Stimulated activated memory B cell treated with anti-CD40 and anti-IgM and Interleukin-4, amounts not matched to agents 10 μg/mL and 1 μg/mL and 100 μg/mL, for 72 hours (primary cell): ENCODE data around the gene TEX29.

Source experiments
- ATAC-seq: fragments of 150-1000 bp; cut with Tn5 transposase; 2 replicates; pipeline ENCODE4 v1.10.0; 2021
- H3K27ac Mint-ChIP-seq: one replicate; pipeline ENCODE4 v1.8.0; 2022; ENCODE audit warnings: mild to moderate bottlenecking, mixed read lengths
- H3K27me3 Mint-ChIP-seq: one replicate; pipeline ENCODE4 v1.8.0; 2022; ENCODE audit warnings: mixed read lengths
- H3K36me3 Mint-ChIP-seq: one replicate; pipeline ENCODE4 v1.8.0; 2022; ENCODE audit warnings: mixed read lengths
- H3K4me1 Mint-ChIP-seq: one replicate; pipeline ENCODE4 v1.8.0; 2022; ENCODE audit warnings: mixed read lengths
- H3K4me3 Mint-ChIP-seq: one replicate; pipeline ENCODE4 v1.8.0; 2022; ENCODE audit warnings: mild to moderate bottlenecking, moderate library complexity, mixed read lengths
- H3K9me3 Mint-ChIP-seq: one replicate; pipeline ENCODE4 v1.8.0; 2022; ENCODE audit warnings: mixed read lengths

Gene TEX29

DNA sequence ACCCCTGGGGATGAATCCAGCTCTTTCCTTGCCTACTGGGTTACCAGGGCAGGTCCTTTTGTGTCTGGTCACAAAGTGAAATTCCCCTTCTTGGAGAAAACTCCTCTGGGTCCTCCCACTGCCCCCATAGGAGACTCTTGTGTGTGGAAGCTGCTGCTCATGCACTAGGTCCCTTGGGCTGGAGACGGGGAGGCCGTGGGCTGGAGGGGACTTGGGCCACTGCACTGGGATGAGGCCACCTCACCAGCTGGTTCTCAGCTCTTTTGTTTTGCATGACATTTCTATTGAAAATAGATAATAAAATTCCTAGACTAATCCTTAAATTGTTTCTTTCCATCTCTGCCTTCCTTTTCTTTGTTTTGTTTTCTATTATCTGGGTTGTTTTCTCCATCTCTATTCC is 62.4 kb downstream of the TEX29 start:
- no peak for ATAC-seq
- no peaks in the 10 kb centered on the region for H3K9me3 Mint-ChIP-seq
- no peak overlapping the region for H3K27ac Mint-ChIP-seq
- peaks cover 60% of the 10 kb centered on the region for H3K27me3 Mint-ChIP-seq
- no peak overlapping the region for H3K4me3 Mint-ChIP-seq
- no peaks in the 10 kb centered on the region for H3K4me1 Mint-ChIP-seq
- no peaks in the 10 kb centered on the region for H3K36me3 Mint-ChIP-seq

DNA sequence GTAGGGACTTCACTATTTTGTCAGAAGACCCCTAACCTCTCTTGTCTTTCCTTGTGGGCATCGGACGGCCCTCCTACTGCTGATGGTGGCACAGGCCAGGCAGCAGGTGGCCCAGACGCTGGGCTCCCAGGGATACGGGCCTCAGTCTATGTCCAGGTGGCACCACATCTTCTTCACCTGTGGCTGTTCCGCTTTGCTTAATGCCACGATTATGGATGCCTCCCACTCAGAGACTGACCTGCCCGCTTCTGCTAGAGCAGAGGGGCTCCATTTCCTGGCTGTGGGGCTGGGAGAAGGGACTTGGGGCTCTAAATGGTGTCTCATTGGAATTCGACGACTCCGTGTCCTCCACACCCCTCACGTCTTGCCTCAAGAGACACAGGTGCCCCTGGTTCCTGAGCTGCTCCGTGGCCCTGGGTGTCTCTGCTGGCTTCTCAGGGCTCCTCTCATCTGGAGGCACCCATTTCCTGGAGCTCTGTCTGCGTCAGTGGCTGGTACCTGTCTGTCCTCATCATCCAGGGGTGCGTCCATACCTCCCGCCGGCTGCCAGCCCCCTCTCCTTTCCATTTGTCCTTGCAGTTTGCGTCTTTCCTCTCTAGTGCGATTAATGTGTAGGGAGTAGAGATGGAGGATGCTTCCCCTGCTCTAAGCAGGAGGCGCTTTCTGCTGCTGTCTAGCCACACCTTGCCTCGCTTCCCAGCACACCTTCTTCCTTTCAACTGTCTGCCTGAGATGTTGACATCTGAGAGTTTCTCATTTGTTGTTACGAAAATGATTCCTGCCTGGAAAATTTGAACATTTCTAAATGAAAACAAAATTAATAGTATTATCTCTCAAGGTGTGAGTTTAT is 63.4 kb downstream of the TEX29 start:
- no peak for ATAC-seq
- Mint-ChIP-seq H3K36me3 (no peaks in the 10 kb centered on the region), H3K4me3 (no peak overlapping the region), H3K4me1 (no peaks in the 10 kb centered on the region), H3K27me3 (peaks cover 70% of the 10 kb centered on the region), H3K9me3 (no peaks in the 10 kb centered on the region), H3K27ac (no peak overlapping the region)

DNA sequence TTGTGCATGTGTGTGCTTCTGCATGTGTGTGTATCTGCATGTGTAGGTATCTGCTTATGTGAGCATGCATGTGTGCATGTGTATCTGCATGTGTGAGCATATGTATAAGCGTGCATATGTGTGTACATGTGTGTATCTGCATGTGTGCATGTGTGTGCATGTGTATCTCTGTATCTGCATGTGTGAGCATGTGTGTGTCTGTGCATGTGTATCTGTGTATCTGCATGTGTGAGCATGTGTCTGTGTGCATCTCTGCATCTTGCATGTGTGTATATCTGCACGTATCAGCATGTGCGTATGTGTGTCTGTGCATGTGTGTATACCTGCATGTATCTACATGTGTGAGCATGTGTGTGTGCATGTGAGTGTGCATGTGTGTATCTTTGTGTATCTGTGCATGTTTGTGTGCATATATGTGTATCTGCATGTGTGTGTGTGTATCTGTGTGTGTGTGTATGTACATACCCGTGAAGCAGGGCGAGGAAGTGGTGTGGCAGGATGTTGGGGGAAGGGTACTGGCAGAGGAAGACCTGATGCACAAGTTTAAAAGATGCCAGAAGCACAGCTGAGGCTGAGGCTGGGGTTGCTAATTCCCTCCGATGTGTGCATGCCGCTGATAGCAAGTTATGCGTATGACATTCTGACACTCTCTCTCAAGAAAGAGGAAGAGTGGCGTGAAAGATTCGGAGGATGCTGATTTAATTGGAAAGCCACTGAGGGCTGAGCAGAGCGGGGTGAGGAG is 64.2 kb downstream of the TEX29 start:
- Mint-ChIP-seq H3K27ac (no peak overlapping the region), H3K27me3 (peaks cover 71% of the 10 kb centered on the region), H3K4me1 (no peaks in the 10 kb centered on the region), H3K9me3 (no peaks in the 10 kb centered on the region), H3K36me3 (no peaks in the 10 kb centered on the region), H3K4me3 (no peak overlapping the region)
- no peak for ATAC-seq

GRCh38 chr13:111385183-111385857 is 64.9 kb downstream of the TEX29 start:
- Mint-ChIP-seq H3K9me3 (no peaks in the 10 kb centered on the region), H3K4me1 (no peaks in the 10 kb centered on the region), H3K27ac (no peak overlapping the region), H3K4me3 (no peak overlapping the region), H3K27me3 (peaks cover 67% of the 10 kb centered on the region), H3K36me3 (no peaks in the 10 kb centered on the region)
- no peak for ATAC-seq

- H3K4me3 Mint-ChIP-seq, result no peak overlapping the region
- H3K27me3 Mint-ChIP-seq, result peaks cover 48% of the 10 kb centered on the region
- no peaks in the 10 kb centered on the region for H3K36me3 Mint-ChIP-seq
- H3K9me3 Mint-ChIP-seq, result no peaks in the 10 kb centered on the region
- no peaks in the 10 kb centered on the region for H3K4me1 Mint-ChIP-seq
- H3K27ac Mint-ChIP-seq, result no peak overlapping the region
- ATAC-seq, result no peak
These were observed 66.8 kb downstream of the TEX29 start for GRCh38 chr13:111387026-111387871.

DNA sequence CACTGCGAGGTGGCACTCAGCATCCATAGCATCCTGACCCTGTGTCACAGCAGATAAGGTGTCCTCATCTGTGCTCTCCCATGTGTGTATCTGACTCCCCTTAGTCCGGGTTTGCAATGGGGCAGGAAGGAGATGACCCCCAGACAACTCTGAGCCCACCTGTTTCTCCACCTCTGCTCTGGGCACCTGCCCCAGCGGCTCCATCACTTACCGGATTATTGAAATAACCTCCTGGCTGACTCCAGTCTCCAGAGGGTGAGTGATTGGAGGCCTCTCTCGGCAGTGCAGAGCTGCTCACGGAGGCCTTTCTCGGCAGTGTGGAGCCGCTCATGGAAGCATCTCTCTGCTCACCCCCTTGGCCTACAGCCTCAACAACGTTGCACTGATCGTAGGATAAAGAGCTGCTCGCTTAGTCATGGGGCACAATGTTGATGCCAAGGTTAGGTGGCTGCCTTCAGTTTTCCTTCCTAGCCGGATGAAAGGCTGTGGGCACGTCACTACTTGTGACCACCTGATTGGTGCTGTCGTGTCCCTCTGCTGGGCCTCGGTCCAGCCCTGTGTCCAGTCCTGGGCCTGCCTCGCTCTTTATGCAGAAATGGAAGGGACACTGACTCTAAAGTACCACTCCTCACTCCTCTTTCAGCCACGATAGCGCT is 67.6 kb downstream of the TEX29 start:
- Mint-ChIP-seq H3K4me3 (no peak overlapping the region), H3K36me3 (no peaks in the 10 kb centered on the region), H3K27me3 (peaks cover 39% of the 10 kb centered on the region), H3K9me3 (no peaks in the 10 kb centered on the region), H3K4me1 (no peaks in the 10 kb centered on the region), H3K27ac (no peak overlapping the region)
- no peak for ATAC-seq

DNA sequence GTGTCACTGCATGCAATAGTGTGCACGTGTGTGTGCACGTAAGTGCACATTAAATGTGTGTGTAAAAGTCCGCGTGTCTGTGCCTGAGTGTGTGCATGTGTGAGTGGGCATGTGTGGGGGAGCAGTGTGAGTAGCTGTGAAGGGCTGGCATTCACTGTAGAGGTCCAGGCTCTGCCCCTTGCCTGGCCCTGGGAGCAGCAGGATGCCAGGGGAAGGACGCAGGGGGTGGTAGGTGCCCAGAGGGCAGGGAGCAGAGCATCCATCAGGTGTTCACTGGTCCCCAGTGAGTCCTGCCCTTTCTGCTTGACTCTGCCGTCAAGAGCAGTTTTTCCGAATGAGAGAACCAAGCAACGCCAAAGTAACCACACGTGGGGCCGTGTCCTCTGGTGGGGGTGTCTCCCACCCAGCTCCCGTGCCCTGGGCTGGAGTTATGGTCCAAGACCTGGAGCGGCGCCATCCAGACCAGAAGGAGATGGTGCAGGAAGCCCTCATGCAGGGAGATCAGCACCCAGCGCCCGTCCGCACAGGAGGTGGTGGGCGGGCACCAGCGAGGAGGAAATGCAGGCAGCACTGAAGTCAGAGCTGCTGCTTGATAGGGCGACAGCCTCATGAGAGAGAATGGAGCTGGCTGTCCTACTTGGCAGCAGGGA is 68.5 kb downstream of the TEX29 start:
- H3K27ac Mint-ChIP-seq, result no peak overlapping the region

DNA sequence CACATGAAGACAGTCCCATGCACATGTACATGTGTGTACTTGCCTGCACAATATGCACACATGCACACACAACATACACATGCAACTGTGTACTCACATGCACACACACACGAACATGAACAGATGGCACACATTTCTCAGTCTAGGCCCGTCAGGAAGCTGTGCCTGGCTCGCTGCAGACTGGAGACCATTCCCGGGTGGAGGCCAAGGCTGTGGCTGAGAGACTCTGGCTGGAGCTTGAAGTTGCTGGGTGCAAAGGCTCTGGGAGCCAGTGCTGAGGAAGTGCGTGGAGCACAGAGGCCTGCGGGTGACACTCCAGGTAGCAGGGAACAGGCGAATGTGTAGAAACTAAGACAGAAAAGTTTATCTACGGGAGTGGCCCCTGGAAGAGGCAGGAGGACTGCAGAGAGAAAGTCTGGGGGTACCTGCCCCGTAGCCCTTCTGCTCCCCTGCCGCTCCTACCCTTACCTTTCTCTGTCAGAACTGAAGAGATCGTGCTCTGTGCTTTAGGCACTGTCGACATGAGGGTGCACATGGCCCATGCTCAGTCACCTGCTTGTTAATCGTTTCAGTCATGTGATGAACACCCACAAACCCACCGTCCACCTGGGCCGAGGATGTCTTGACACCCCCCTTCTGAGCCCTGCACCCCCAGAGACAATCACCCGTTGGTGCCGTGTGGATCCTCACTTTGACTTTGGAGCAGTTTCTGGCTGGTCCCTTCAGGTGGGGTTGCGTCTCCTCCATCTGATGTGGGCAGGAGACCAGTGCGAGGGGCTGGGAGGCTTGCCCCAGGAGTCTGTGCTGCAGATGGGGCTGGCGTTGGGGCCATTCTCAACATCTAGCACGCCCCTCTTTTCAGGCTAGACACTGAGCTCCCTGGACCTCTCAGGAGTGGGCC is 69.4 kb downstream of the TEX29 start:
- no peak for ATAC-seq
- Mint-ChIP-seq H3K36me3 (no peaks in the 10 kb centered on the region), H3K4me1 (no peaks in the 10 kb centered on the region), H3K9me3 (no peaks in the 10 kb centered on the region), H3K27me3 (peaks cover 21% of the 10 kb centered on the region), H3K4me3 (no peak overlapping the region), H3K27ac (no peak overlapping the region)

More for the DNA sequence above, 68.5 kb downstream of the TEX29 start:
- H3K4me1 Mint-ChIP-seq, result no peaks in the 10 kb centered on the region
- H3K9me3 Mint-ChIP-seq, result no peaks in the 10 kb centered on the region
- H3K4me3 Mint-ChIP-seq, result no peak overlapping the region
- no peaks in the 10 kb centered on the region for H3K36me3 Mint-ChIP-seq
- no peak for ATAC-seq
- peaks cover 30% of the 10 kb centered on the region for H3K27me3 Mint-ChIP-seq

DNA sequence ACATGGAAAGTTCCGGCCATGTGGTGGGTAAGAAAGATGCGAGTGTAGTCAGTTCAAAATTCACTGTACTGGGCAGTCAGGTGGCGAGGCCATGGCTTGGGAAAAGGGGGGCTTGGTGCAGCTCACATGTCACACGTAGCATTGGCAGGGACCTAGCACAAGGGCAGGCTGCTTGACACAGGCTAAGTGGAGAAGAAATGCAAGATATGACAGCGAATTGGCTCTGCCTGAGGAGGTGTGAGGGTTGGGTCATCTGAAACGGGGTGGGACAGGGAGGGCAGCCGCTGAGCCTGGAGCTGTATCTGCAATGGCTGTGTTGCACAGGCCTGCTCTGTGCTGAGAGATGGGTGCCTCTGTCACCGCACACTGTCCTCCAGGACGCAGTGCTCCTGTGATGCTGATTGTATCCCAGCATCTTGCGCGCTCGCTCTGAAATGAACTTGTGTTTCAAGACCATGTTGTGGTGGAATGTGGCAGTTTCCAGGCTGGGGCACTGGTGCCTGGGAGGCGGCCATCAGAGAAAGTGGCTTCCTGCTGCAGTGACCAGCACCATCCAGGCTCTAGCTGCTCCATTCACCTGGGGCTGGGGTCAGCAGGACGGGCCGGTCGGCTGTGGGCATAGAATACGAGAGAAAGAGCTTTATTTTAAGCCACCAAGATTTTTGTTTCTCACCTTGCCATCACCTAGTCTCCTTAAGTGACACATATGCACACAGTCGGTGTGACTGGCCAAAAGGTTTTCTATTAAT is 70.3 kb downstream of the TEX29 start:
- no peak overlapping the region for H3K27ac Mint-ChIP-seq
- ATAC-seq, result no peak
- no peaks in the 10 kb centered on the region for H3K9me3 Mint-ChIP-seq
- no peaks in the 10 kb centered on the region for H3K4me1 Mint-ChIP-seq
- H3K4me3 Mint-ChIP-seq, result no peak overlapping the region
- H3K27me3 Mint-ChIP-seq, result peaks cover 19% of the 10 kb centered on the region
- H3K36me3 Mint-ChIP-seq, result no peaks in the 10 kb centered on the region

DNA sequence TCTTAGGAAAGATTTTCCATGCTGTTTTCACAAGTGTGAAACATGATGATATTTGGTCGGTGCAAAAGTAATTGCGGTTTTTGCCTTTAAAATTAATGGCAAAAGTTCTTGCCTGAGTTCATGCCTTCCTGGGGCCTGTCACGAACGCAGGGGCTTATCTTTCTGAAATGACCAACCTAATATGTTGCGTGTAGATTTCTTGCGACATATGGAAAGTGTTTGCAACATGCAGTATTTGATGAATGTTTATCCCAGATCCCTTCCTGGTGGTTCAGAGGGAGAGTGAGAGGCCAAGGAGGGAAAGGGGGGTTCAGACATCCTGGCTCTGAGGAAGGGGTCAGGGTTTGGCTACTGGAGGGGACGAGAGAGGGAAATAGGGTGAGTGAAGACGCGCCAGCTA is 72.0 kb downstream of the TEX29 start:
- Mint-ChIP-seq H3K27ac (no peak overlapping the region), H3K36me3 (no peaks in the 10 kb centered on the region), H3K9me3 (no peaks in the 10 kb centered on the region), H3K4me3 (no peak overlapping the region), H3K27me3 (peaks cover 19% of the 10 kb centered on the region), H3K4me1 (no peaks in the 10 kb centered on the region)
- no peak for ATAC-seq

DNA sequence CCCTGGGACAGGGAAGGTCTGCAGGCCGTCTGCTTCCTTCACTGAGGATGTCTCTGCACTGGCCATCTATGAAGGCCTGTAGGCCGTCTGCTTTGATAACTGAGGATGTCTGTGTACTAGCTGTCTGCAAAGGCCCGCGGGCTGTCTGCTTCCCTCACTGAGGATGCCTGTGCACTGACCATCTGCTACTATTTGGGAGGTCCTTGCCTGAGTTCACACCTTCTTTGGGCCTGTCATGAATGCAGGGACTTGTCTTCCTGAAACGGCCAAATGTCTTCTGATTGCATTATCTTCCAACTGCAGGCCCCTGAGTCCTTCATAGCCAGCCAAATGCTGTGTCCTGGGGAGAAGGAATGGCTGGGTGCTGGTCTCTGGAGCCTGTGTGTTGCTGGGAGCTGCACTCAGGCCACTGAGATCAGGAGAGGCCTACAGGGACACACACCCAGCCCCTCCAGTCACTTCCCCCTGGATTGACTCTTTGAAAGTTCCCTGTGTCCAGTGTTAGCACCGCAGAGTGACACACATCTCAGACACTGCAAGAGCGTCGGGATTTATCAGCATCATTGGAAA is 72.9 kb downstream of the TEX29 start:
- Mint-ChIP-seq H3K27me3 (peaks cover 15% of the 10 kb centered on the region), H3K4me1 (no peaks in the 10 kb centered on the region), H3K4me3 (no peak overlapping the region), H3K27ac (no peak overlapping the region), H3K36me3 (no peaks in the 10 kb centered on the region), H3K9me3 (no peaks in the 10 kb centered on the region)
- ATAC-seq, result no peak
